Measurements from ENCODE around the gene DENND4B.

DENND4B gene

DNA sequence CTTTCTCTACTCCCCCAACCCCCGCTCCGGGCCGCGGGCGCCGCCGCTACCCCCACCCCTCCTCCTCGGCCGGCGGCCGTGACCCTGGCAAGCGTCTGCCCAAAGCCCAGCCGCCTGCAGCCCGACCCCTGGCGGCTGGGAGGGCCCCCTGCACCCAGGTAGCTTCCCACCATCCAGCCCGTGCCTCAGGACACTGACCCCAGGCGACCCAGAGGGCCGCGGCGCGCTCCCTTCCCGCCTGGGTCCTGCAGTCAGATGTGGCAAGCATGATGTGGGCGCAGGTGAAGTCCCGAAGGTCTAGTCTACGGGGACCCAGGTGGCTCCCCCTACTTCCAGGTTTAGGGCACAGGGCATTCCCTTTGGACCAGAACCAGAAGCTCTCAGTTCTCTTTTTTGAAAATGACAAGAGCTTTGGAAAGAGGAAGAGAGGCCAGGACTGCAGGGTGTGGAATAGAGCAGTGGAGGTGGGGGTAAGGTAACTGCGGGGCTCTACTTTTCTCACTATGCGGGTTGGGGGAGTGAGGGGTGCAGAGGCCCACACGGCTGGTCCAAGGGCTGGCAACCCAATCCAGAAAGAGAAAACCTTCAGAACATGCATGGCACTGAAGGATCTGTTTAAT, at the start of gene DENND4B:
TSS of gene DENND4B (minus strand) at position 97 of the 620 bp plus-strand sequence. CDS start 2,344 bp downstream, outside the sequence.
- peak; percentile 78 for DNase-seq (ENCODE audit: low read depth, low spot score)
- in situ Hi-C loops (cut with HindIII; ENCODE audit: low sequenced_read_pairs), result no loop called here
- H3K4me3 ChIP-seq (ENCODE audit: low read depth, low read length), result peak within 1 kb of the TSS; percentile 77
- TF ChIP-seq, protein P1, sequence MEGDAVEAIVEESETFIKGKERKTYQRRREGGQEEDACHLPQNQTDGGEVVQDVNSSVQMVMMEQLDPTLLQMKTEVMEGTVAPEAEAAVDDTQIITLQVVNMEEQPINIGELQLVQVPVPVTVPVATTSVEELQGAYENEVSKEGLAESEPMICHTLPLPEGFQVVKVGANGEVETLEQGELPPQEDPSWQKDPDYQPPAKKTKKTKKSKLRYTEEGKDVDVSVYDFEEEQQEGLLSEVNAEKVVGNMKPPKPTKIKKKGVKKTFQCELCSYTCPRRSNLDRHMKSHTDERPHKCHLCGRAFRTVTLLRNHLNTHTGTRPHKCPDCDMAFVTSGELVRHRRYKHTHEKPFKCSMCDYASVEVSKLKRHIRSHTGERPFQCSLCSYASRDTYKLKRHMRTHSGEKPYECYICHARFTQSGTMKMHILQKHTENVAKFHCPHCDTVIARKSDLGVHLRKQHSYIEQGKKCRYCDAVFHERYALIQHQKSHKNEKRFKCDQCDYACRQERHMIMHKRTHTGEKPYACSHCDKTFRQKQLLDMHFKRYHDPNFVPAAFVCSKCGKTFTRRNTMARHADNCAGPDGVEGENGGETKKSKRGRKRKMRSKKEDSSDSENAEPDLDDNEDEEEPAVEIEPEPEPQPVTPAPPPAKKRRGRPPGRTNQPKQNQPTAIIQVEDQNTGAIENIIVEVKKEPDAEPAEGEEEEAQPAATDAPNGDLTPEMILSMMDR (IDR thresholded peaks at IDR 0.05; ENCODE audit: low read depth, low read length), result peak; percentile 94

DNA sequence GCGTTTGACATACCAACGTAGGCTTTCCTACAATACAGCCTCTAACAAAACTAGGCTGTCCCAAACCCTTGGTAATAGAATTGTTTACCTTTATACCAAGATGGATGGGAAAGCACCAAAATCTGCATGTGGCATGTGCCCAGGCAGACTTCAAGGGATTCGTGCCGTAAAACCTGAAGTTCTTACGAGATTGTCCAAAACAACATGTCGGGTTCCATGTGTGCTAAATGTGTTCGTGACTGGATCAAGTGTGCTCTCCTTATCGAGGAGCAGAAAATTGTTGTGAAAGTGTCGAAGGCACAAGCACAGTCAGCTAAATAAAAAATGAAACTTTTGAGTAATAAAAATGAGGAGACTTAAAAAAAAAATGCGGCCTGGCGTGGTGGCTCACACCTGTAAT, 49.1 kb upstream of the DENND4B start:
- in situ Hi-C loops (cut with HindIII; ENCODE audit: low sequenced_read_pairs), result no loop called here
- no peak for DNase-seq (ENCODE audit: low read depth, low spot score)
- H3K4me3 ChIP-seq (ENCODE audit: low read depth, low read length), result no peak overlapping the region
- TF ChIP-seq, protein P1 (IDR thresholded peaks at IDR 0.05; ENCODE audit: low read depth, low read length), result no peak

DNA sequence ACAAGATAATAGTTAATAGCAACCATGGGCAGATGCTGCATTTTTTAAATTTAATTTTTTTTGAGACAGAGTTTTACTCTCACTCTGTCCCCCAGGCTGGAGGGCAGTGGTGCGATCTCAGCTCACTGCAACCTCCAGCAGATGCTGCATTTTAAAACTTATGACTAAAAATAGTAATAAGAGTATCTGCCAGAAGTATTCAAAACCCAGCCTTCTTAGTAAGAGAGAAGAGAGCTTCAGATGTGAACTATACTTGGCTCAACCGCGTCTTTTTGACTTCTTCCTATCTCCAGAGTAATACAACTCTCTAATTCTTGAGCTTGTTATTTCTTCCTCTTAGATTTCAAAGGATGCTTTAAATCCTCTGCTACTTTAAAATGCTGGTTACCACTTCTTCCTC, 48.7 kb upstream of the DENND4B start:
- H3K4me3 ChIP-seq (ENCODE audit: low read depth, low read length), result no peak overlapping the region
- no peak for DNase-seq (ENCODE audit: low read depth, low spot score)

DNA sequence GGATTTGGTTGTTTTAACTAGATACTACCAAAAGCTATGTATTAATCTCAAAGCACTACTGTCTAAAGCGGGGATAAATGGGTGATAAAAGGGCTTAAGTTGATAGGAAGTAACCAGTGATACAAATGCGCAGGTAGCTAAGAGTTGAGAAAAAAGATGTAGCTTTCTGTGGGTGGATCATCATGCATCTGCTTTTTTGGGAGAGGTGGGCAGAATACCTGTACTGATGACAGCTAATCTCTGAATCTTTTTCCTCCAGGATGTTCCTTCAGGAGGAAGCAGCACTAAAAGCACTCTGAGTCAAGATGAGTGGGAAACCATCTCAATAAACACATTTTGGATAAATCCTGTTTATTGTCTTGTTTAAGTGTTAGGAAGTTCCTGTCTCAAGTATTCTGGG, 45.3 kb upstream of the DENND4B start:
- in situ Hi-C loops (cut with HindIII; ENCODE audit: low sequenced_read_pairs), result no loop called here
- no peak for DNase-seq (ENCODE audit: low read depth, low spot score)
- TF ChIP-seq, protein P1 (IDR thresholded peaks at IDR 0.05; ENCODE audit: low read depth, low read length), result no peak
- H3K4me3 ChIP-seq (ENCODE audit: low read depth, low read length), result peak overlapping the region; percentile 88

More for the DNA sequence above, 48.7 kb upstream of the DENND4B start:
- TF ChIP-seq, protein P1 (IDR thresholded peaks at IDR 0.05; ENCODE audit: low read depth, low read length), result no peak
- in situ Hi-C loops (cut with HindIII; ENCODE audit: low sequenced_read_pairs), result no loop called here

- in situ Hi-C loops (cut with HindIII; ENCODE audit: low sequenced_read_pairs), result no loop called here
- DNase-seq (ENCODE audit: low read depth, low spot score), result no peak
- TF ChIP-seq, protein P1 (IDR thresholded peaks at IDR 0.05; ENCODE audit: low read depth, low read length), result no peak
- peak overlapping the region; percentile 88 for H3K4me3 ChIP-seq (ENCODE audit: low read depth, low read length)
Measured at GRCh38 chr1:153991151-153991630, 44.7 kb upstream of the DENND4B start.

DNA sequence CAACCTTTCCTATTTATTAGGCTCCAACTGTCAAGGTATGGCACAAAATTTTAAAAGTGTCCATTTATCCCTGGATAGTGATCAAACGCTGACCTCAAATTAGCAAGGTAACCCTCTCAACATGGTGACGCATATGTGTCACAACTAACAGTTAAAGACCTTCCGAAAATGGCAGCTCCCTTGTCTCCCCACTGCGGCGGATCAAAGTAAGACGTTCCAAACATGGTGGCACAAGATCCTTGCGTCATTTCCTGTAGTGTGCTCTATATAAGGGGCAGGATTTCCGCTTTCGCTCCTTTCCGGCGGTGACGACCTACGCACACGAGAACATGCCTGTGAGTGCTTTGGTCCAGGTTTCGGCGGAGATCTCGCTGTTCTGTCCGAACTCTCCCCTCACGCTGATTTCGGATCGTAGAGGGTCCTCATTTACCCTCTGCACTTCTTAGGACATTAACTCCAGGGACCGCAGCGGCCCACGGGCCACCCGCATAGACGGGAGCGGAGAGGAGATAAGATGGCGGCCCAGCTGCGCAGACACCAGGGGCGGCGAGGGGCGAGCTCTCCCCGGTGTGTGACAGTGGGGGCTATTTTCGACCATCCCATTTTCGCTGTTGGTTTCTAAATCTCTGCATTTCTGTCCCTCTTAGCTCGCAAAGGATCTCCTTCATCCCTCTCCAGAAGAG, 44.1 kb upstream of the DENND4B start, which contains the start of gene RPS27:
TSS of gene RPS27 (plus strand) at position 295 of the 683 bp plus-strand sequence. CDS start at position 330, 35 bp downstream.
- H3K4me3 ChIP-seq (ENCODE audit: low read depth, low read length), result peak within 1 kb of the TSS; percentile 88
- in situ Hi-C loops (cut with HindIII; ENCODE audit: low sequenced_read_pairs), result no loop called here
- peak; percentile 97 for DNase-seq (ENCODE audit: low read depth, low spot score)
- TF ChIP-seq, protein P1 (IDR thresholded peaks at IDR 0.05; ENCODE audit: low read depth, low read length), result no peak
